GM12891 (cell line): ENCODE results near the gene PPP1R3F.

ENCODE experiments used
- POLR2A ChIP-seq: IDR thresholded peaks from 2 replicates; pipeline ENCODE4 v1.6.1; 2011; ENCODE audit warnings: low read depth, low read length, control low read depth
- POLR2AphosphoS5 ChIP-seq: IDR thresholded peaks from 2 replicates; pipeline ENCODE4 v1.6.1; 2011; ENCODE audit warnings: low read depth, low read length, control low read depth
- POU2F2 ChIP-seq: IDR thresholded peaks from 2 replicates; pipeline ENCODE4 v1.6.1; 2011; ENCODE audit warnings: low read depth, mild to moderate bottlenecking, control low read depth, low read length, moderate library complexity
- SPI1 ChIP-seq: IDR thresholded peaks from 2 replicates; pipeline ENCODE4 v1.6.1; 2011; ENCODE audit warnings: low read depth, low read length, control low read depth
- TAF1 ChIP-seq: IDR thresholded peaks from 2 replicates; pipeline ENCODE4 v1.6.1; 2011; ENCODE audit warnings: low read depth, low read length, control low read depth

DNA sequence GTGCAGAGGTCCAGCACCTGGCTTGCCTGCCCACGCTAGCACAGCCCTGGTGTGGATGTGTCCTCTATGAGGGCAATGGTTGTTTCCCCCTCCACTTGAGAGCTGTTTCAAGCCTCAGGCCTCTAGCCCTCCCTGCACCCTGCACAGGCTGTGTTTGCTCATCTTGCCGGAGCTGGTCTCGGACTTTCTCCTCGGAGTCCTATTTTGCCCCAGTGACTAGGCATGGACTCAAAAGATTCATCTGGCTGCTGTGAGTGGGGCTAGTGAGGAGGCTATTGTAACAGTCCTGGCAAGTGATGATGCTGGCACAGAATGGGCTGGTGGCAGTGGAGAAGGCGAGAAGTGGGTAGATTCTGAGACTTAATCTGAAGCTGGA is 10.9 kb upstream of the PPP1R3F start:
- TF ChIP-seq TAF1, result no peak
- no peak for TF ChIP-seq POLR2A
- TF ChIP-seq POLR2AphosphoS5, result no peak
- no peak for TF ChIP-seq SPI1
- no peak for TF ChIP-seq POU2F2
